GM18499 (cell line): ENCODE measurements around the gene UBL5.

ENCODE experiments used
- ATAC-seq: cut with Tn5 transposase; IDR thresholded peaks from one replicate; pipeline ENCODE4 v1.9.1; 2021; ENCODE audit warnings: moderate number of reproducible peaks; ENCODE audit not compliant: insufficient read depth, unreplicated experiment

The UBL5 gene

GRCh38 chr19:9877780-9878510 lies 50.2 kb downstream of the UBL5 start:
- ATAC-seq: no peak

GRCh38 chr19:9878511-9879196 lies 50.9 kb downstream of the UBL5 start:
- ATAC-seq: no peak
